HG03432 (cell line): ENCODE data around the gene SPINK4.

Experiments
- ATAC-seq: cut with Tn5 transposase; IDR thresholded peaks from one replicate; pipeline ENCODE4 v1.9.1; 2021; ENCODE audit warnings: mild to moderate bottlenecking, moderate library complexity; ENCODE audit not compliant: unreplicated experiment

Gene SPINK4

GRCh38 chr9:33229359-33230114 is 10.4 kb upstream of the SPINK4 start:
- no peak for ATAC-seq

GRCh38 chr9:33230756-33231622 is 9.0 kb upstream of the SPINK4 start:
- ATAC-seq = no peak

- no peak for ATAC-seq
Observed at GRCh38 chr9:33231623-33231942, 8.4 kb upstream of the SPINK4 start.

DNA sequence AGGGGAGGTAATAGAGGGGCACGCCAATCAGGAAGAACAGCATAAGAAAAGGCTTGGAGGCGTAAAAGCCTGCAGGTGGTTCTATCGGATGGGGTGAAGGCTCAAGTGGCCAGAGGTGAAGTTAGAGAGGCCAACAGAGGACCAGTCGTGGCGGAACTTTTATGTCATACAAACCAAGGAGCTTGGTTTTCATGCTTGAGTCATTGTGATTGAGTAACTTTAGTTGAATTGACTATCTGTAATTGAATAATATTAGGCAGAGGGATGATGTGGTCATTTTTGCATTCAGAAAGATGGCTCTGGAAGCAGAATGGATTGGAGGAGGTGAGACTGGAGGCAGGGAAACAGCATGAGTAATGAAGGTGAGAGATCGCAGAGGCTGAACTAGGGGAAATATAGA is 7.2 kb upstream of the SPINK4 start:
- no peak for ATAC-seq

DNA sequence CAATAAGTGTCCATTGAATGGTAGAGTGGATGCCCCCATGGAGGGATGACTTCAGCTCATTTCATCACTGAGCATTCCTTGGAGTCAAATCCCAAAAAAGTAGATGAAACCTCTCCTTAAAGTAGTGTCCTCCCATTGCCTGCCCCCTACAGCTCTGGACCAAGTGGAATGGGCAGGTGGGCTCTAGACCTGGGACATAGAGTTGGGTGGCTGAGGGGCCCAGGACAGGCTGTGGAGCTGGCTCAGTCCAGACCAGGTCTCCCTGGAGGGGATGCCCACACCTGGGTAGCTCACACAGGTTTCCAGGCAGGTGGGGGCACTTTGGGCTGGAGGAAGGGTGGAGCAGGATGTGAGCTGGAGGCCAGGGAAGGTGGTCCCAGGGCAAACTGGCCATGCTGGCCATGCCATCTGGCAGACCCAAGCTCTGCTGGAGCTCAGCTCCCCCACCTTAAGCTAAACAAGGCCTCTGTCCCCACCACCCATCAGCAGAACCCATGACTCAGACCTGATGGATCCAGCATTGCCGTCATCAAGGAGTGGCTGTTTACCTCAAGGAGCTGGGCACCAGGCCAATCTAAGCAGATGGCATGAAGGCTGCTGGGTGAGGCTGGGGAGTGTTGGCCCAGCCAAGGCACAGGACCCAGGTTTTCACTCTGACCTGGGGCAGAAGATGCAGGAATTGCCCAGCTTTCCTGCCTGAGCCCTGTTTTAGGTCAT is 6.2 kb upstream of the SPINK4 start:
- ATAC-seq = no peak

GRCh38 chr9:33234511-33235467 is 5.2 kb upstream of the SPINK4 start:
- no peak for ATAC-seq

DNA sequence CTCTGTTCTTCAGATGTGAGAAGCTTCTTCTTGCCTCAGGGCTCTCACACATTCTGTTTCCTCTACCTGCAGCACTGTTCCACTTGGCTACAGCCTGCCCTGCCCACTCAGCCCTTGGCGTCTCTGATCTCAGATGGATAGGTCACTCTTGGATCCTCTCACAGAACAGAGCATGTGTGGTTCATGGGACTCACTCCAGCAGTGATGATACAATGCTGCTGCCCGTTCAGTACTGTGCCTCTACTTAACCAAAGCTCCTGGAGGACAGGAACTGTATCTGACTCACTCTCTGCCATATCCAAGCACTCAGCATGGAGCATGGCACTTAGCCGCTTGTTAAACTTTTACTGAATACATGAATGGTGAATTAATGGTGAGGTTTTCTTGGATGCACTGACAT is 3.4 kb upstream of the SPINK4 start:
- ATAC-seq = no peak

DNA sequence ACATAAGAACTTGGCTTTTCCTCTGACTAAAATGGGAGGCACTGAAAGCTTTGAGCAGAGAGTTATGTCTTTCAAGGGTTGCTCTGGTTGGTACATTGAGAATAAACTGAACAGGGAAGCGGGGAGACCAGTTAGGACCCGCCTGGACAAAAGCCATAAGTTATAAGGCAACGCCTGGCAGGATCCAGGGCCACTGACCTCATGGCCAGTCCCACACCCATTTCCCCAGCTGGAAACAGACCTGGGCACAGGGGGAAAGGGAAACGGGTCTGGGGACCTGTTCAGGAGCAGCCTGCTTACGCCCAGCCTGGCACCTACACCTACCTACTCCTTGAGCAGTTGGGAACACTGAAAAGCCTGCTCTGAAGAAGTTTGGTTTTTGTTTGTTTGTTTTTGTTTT is 1.3 kb downstream of the SPINK4 start:
- no peak for ATAC-seq

GRCh38 chr9:33242609-33243134 is 2.7 kb downstream of the SPINK4 start:
- ATAC-seq = no peak

DNA sequence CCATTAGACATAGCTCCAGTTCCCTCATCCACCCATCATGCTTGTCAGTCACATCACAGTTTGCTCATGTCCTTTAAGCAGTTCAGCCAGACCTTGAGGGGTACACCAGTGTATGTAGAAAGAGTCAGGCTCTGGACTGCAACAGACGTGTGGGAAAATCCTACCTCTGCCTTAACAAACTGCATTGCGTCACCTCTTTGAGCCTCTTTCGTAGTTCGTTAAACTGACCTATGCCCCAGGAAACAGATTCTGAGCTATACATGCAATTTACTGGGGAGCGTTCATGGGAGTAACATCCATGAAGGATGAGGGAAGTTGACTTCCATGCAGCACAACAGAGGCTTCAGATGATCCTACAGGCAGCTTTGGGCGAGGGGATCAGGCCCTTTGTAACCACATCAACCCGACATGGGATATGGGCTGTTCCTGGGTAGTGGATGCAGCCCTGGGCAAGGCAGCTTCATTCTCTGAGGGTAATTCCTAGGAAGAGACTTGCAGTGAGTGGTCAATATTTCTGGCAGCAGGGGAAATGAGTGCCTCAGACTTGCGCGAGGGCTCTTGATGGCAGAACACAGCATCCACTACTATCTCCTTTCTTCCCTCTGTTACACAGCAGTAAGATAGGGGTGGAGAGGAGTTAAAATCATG is 4.3 kb downstream of the SPINK4 start:
- ATAC-seq = no peak

DNA sequence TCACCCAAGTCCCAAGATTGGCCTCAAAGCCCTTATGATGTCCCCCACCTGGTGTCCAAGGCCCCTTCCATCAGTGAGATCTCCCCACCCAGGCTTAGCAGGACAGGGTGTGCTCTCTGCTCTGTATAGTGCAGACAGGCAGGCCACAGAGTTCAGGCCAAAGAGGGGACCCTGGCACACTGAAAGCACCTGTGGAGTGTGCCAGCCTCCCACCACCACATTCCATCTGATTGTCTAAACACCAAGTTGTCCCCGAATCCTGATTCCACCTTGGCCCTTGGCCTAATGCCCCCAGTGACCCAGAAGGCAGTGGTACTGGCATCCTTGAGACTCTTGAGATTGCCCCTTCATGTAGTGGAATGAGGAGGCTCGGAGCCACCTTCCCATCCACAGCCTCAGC is 5.4 kb downstream of the SPINK4 start:
- ATAC-seq = no peak

- no peak for ATAC-seq
Observed at GRCh38 chr9:33246269-33246860, 6.4 kb downstream of the SPINK4 start.

DNA sequence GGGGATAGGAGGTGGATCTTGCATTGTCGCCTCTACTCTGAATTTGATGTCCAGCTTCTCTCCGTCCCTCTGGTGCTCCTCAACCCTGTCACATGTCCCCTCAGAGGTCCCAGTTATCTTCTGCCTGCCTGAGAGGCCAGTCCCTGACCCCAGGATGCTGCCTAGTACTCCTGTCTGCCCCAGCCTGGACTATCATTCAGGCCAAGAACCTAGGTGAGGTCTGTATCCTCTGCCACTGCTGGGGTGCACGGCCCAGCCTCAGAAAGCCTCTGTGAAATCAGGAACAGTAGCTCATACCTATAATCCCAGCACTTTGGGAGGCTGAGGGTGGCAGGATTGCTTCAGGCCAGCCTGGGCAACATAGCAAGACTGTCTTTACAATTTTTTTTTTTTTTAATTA is 8.6 kb downstream of the SPINK4 start:
- peak; percentile 9 for ATAC-seq

DNA sequence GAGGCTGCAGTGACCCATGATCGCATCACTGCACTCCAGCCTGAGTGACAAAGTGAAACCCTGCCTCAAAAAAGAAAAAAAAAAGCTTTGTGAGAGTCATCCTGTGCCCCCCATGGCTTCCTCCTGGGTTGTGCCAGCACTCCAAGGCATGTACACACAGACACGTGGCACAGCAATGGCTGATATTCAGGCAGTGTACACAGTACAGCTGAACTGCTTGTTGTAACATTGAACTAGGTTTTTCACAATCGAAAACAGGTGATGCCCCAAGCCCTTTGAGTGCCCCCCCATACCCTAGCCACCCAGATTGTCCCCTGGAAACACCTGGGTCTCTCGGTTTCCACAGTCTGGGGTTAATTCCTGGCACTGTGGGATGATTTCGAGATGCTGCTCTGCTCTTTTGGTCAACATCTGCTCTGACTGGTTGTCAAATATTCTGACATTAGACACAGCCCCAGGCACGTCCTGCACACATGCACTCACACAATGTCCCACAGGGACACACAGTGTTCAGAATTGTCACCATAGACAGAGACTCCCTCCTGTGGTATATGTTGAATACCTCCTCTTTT is 9.2 kb downstream of the SPINK4 start:
- ATAC-seq = peak; percentile 68

DNA sequence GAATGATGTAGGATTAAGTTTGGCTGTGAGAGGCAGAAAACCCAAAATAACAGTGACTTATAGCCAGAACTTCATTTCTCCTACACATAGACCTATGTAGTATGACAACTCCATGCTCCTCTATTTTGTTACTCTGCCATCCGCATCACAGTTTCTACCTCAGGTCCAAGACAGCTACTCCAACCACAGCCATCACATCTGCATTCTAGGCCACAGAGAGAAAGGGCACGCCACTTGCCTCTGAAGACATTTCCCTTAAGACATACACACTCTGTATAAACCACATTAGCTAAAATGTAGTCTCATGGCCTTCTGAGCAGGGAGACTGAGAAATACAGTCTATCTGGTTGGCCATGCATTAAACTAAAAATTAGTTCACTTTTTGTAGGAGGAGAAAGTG is 10.0 kb downstream of the SPINK4 start:
- no peak for ATAC-seq

GRCh38 chr9:33250458-33250995 is 10.6 kb downstream of the SPINK4 start:
- ATAC-seq = no peak

- ATAC-seq = no peak
Observed at GRCh38 chr9:33254211-33254610, 14.2 kb downstream of the SPINK4 start.

GRCh38 chr9:33255014-33255413 is 15.0 kb downstream of the SPINK4 start:
- no peak for ATAC-seq

DNA sequence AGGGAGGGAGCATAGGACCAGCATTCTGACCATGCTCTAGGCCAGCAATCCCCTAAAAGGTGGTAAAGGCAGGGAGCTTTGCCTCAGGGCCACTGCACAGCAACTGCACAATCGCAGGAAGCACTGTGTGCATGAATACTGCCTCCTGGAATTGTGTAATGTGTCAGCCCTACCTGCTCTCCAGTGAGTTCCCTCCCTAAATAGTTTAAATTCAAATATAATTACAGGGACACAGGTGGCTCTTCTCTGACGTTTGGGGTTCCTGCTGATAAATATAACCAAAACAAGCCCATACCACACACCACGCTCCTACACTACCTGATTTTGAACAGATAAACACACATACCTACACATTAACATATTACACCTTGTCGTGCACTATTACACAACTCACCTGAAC is 15.5 kb downstream of the SPINK4 start:
- no peak for ATAC-seq
